ENCODE measurements around the gene CMTM8.

GRCh38 chr3:32307591-32307990 lies 69.1 kb downstream of the CMTM8 start:
- TF ChIP-seq MXI1 (IDR thresholded peaks at IDR 0.05; ENCODE audit: low read depth, low read length) (no peak), CREB1 (IDR thresholded peaks at IDR 0.05; ENCODE audit: low read depth) (no peak), TAF1 (IDR thresholded peaks at IDR 0.05; ENCODE audit: borderline replicate concordance, low read depth, low read length) (no peak), NBN (IDR thresholded peaks at IDR 0.05) (no peak), ZSCAN29 (IDR thresholded peaks at IDR 0.05) (no peak), NKRF (conservative IDR thresholded peaks at IDR 0.05) (no peak), CTCF (IDR thresholded peaks at IDR 0.05 in 2 of 3, conservative IDR thresholded peaks at IDR 0.05 in 1 of 3; ENCODE audit: control insufficient read depth in 2 of 3, extremely low read depth in 1 of 3, insufficient read depth in 1 of 3, low read depth in 3 of 3, low read length in 3 of 3) (no peak)
